Activated effector memory CD4-positive, alpha-beta T cell treated with anti-CD3 and anti-CD28 coated beads, Interleukin-2, amount 50 U/mL, for 16 hours (primary cell): Measurements from ENCODE around the gene TGDS.
A peak's percentile ranks its signal among the peaks of the same experiment; 100 is the strongest.
"Not testable (repeated sequence)": the region's sequence is repeated elsewhere in the genome, so short reads cannot be mapped to it uniquely, and the experiment has no call there.

Source experiments
- DNase-seq: peaks from one replicate; pipeline ENCODE4 v3.0.0-alpha.2; 2020

The TGDS gene

GRCh38 chr13:94595950-94596574 lies at the start of gene TGDS:
TGDS (minus strand) TSS chr13:94596152; CDS start chr13:94596136, 16 bp downstream.
- peak; percentile 95 for DNase-seq

- no peak for DNase-seq
Observed at GRCh38 chr13:94641409-94641941, 45.5 kb upstream of the TGDS start.

- no peak for DNase-seq
Observed at GRCh38 chr13:94640721-94641120, 44.8 kb upstream of the TGDS start.

GRCh38 chr13:94637677-94638076 lies 41.7 kb upstream of the TGDS start:
- DNase-seq, result not testable (repeated sequence)

- no peak for DNase-seq
Observed at GRCh38 chr13:94636942-94637578, 41.1 kb upstream of the TGDS start.

GRCh38 chr13:94636096-94636495 lies 40.1 kb upstream of the TGDS start:
- not testable (repeated sequence) for DNase-seq

- no peak for DNase-seq
Observed at GRCh38 chr13:94632226-94632980, 36.5 kb upstream of the TGDS start.

GRCh38 chr13:94630858-94631257 lies 34.9 kb upstream of the TGDS start:
- no peak for DNase-seq

GRCh38 chr13:94623316-94623715 lies 27.4 kb upstream of the TGDS start:
- no peak for DNase-seq

- no peak for DNase-seq
Observed at GRCh38 chr13:94622344-94622743, 26.4 kb upstream of the TGDS start.

- no peak for DNase-seq
Observed at GRCh38 chr13:94620286-94620896, 24.4 kb upstream of the TGDS start.

GRCh38 chr13:94617389-94618000 lies 21.5 kb upstream of the TGDS start:
- DNase-seq, result no peak

GRCh38 chr13:94613051-94613450 lies 17.1 kb upstream of the TGDS start:
- DNase-seq, result no peak

GRCh38 chr13:94612050-94612449 lies 16.1 kb upstream of the TGDS start:
- DNase-seq, result no peak

- DNase-seq, result no peak
Observed at GRCh38 chr13:94610475-94610874, 14.5 kb upstream of the TGDS start.

GRCh38 chr13:94609196-94609595 lies 13.2 kb upstream of the TGDS start:
- DNase-seq, result no peak

GRCh38 chr13:94608586-94608985 lies 12.6 kb upstream of the TGDS start:
- DNase-seq, result no peak

GRCh38 chr13:94607939-94608338 lies 12.0 kb upstream of the TGDS start:
- no peak for DNase-seq

GRCh38 chr13:94607056-94607455 lies 11.1 kb upstream of the TGDS start:
- DNase-seq, result no peak

- DNase-seq, result no peak
Observed at GRCh38 chr13:94602467-94602866, 6.5 kb upstream of the TGDS start.

GRCh38 chr13:94601446-94602431 lies 5.8 kb upstream of the TGDS start, which contains the start of gene GPR180:
GPR180 (plus strand) TSS chr13:94601857; CDS start chr13:94601928, 71 bp downstream.
- peak; percentile 95 for DNase-seq
